GM23248 (cell line): ENCODE data around the gene GAS2.

Source experiments
- EZH2 ChIP-seq: fragments of 200-600 bp; sonication (generic); IDR thresholded peaks from 2 replicates; pipeline ENCODE4 v1.6.1; 2018; ENCODE audit warnings: antibody characterized with exemption, mild to moderate bottlenecking; ENCODE audit not compliant: insufficient read depth, poor library complexity, severe bottlenecking
- EZH2phosphoT487 ChIP-seq: fragments of 200-600 bp; sonication (generic); IDR thresholded peaks from 2 replicates; pipeline ENCODE4 v1.6.1; 2018; ENCODE audit warnings: antibody characterized with exemption, moderate library complexity, mild to moderate bottlenecking, low read depth; ENCODE audit not compliant: insufficient read depth

GRCh38 chr11:22780952-22781593, 114.7 kb downstream of the GAS2 start:
- no peak for TF ChIP-seq EZH2
- no peak for TF ChIP-seq EZH2phosphoT487
